BJ (cell line): ENCODE measurements around the gene RASAL1. TPM values are rescaled to one million over a fixed set of nuclear protein-coding genes. Genes with fewer than 3 reads are reported as not detected.
"Not testable (repeated sequence)": the region's sequence is repeated elsewhere in the genome, so short reads cannot be mapped to it uniquely, and the experiment has no call there.

Experiments used
- CTCF ChIA-PET: fragments of 350-600 bp; formaldehyde crosslinking; extraction: SDS; loops from one replicate; lab custom pipeline; 2021; ENCODE audit warnings: antibody characterized with exemption, inconsistent platforms; lab: Yijun Ruan, JAX
- POLR2A ChIA-PET: fragments of 300-600 bp; sonication (Branson Sonifier 250); formaldehyde crosslinking; extraction: SDS; loops from one replicate; lab custom pipeline; 2021; ENCODE audit warnings: antibody characterized with exemption; lab: Charles Lee
- DNase-seq: peaks from one replicate; pipeline ENCODE4 v3.0.0-alpha.2; 2011; ENCODE audit warnings: low read depth
- H3K27me3 ChIP-seq: 2 replicates; pipeline ENCODE4 v1.6.0; 2011; ENCODE audit warnings: low read length; ENCODE audit not compliant: control insufficient read depth, insufficient read depth
- H3K36me3 ChIP-seq: 2 replicates; pipeline ENCODE4 v1.5.1; 2011; ENCODE audit warnings: low read length; ENCODE audit not compliant: control insufficient read depth, insufficient read depth
- H3K4me3 ChIP-seq: 2 replicates; pipeline ENCODE4 v1.5.1; 2011; ENCODE audit warnings: low read depth, mild to moderate bottlenecking, control low read depth, low read length
- CTCF ChIP-seq: IDR thresholded peaks from 2 replicates; pipeline ENCODE4 v1.5.1; 2011; ENCODE audit warnings: low read depth, mild to moderate bottlenecking, control low read depth, inconsistent platforms, low read length, moderate library complexity; ENCODE audit not compliant: insufficient read depth
- polyA plus RNA-seq: library from polyadenylated mRNA; depleted of rRNA; stranded (reverse); fragments of >200 nt; gene quantifications from 2 replicates; pipeline ENCODE4 v1.2.3, GENCODE V29; 2011

Gene RASAL1
- polyA plus RNA-seq, 1 experiment: not detected

GRCh38 chr12:113142173-113142885 lies 6.8 kb upstream of the RASAL1 start:
- no peak for TF ChIP-seq CTCF
- ChIA-PET POLR2A (no interaction called here), CTCF (no interaction called here)
- H3K27me3 ChIP-seq: no peaks in the 10 kb centered on the region
- no peak for DNase-seq
- H3K4me3 ChIP-seq: no peak overlapping the region
- no peaks in the 10 kb centered on the region for H3K36me3 ChIP-seq

- H3K4me3 ChIP-seq, H3K36me3 ChIP-seq, H3K27me3 ChIP-seq, DNase-seq, POLR2A ChIA-PET, CTCF ChIA-PET: not testable (repeated sequence)
Observed at GRCh38 chr12:113141716-113142115, 6.2 kb upstream of the RASAL1 start.

- ChIA-PET POLR2A (no interaction called here), CTCF (no interaction called here)
- TF ChIP-seq CTCF: no peak
- Histone ChIP-seq H3K27me3 (no peaks in the 10 kb centered on the region), H3K4me3 (no peak overlapping the region), H3K36me3 (no peaks in the 10 kb centered on the region)
- DNase-seq: no peak
Observed at GRCh38 chr12:113140706-113141105, 5.1 kb upstream of the RASAL1 start.

GRCh38 chr12:113138826-113139225 lies 3.3 kb upstream of the RASAL1 start:
- TF ChIP-seq CTCF: no peak
- H3K36me3 ChIP-seq: no peaks in the 10 kb centered on the region
- no peak for DNase-seq
- no peaks in the 10 kb centered on the region; the same call in 1 of the 2 replicates for H3K27me3 ChIP-seq
- ChIA-PET POLR2A (no interaction called here), CTCF (interaction anchor here (1.2 to 1.6 kb wide), 3 partner anchors 14 to 35 kb away, joined by 4 to 5 read pairs (median 4); no protein-coding TSS in a partner anchor)
- no peak overlapping the region for H3K4me3 ChIP-seq

GRCh38 chr12:113137861-113138783 lies 2.6 kb upstream of the RASAL1 start:
- no peak for DNase-seq
- Histone ChIP-seq H3K4me3 (no peak overlapping the region), H3K27me3 (no peaks in the 10 kb centered on the region; the same call in 1 of the 2 replicates), H3K36me3 (no peaks in the 10 kb centered on the region)
- CTCF ChIA-PET: interaction anchor here (1.2 to 1.6 kb wide), 3 partner anchors 15 to 36 kb away, joined by 4 to 5 read pairs (median 4); no protein-coding TSS in a partner anchor
- POLR2A ChIA-PET: no interaction called here
- TF ChIP-seq CTCF: no peak
